HCT116 (cell line): Measurements from ENCODE around the gene TMEM81.

Experiments used
- CBX3 ChIP-seq: IDR thresholded peaks from 2 replicates; pipeline ENCODE4 v1.6.1; 2012; ENCODE audit warnings: low read depth
- CTCF ChIP-seq, 3 experiments: fragments of 200-600 bp in 1 of 3; sonication (generic) in 1 of 3; IDR thresholded peaks in 2 of 3; conservative IDR thresholded peaks in 1 of 3; 2 replicates each; pipeline ENCODE4 v1.5.1; 2012 to 2017; ENCODE audit warnings: low read depth in 2 of 3, low read length in 2 of 3, antibody characterized with exemption in 1 of 3, borderline replicate concordance in 1 of 3, control low read depth in 1 of 3, mild to moderate bottlenecking in 1 of 3, mixed read lengths in 1 of 3, mixed run types in 1 of 3, moderate library complexity in 1 of 3; ENCODE audit not compliant: insufficient read depth in 1 of 3
- ELF1 ChIP-seq: IDR thresholded peaks from 2 replicates; pipeline ENCODE4 v1.6.1; 2012; ENCODE audit warnings: low read depth, borderline replicate concordance
- EZH2 ChIP-seq: fragments of 200-600 bp; sonication (generic); IDR thresholded peaks from 2 replicates; pipeline ENCODE4 v1.6.1; 2017; ENCODE audit warnings: antibody characterized with exemption, mixed run types
- FOSL1 ChIP-seq: IDR thresholded peaks from 2 replicates; pipeline ENCODE4 v1.6.1; 2012; ENCODE audit warnings: low read depth
- JUND ChIP-seq: IDR thresholded peaks from 2 replicates; pipeline ENCODE4 v1.6.1; 2012
- MAX ChIP-seq: IDR thresholded peaks from 2 replicates; pipeline ENCODE4 v1.6.1; 2012
- POLR2A ChIP-seq: IDR thresholded peaks from 2 replicates; pipeline ENCODE4 v1.7.0; 2011; ENCODE audit warnings: borderline replicate concordance; ENCODE audit not compliant: insufficient read depth, insufficient read length; ENCODE audit errors: extremely low read depth
- POLR2AphosphoS5 ChIP-seq: IDR thresholded peaks from 2 replicates; pipeline ENCODE4 v1.6.1; 2011; ENCODE audit warnings: mild to moderate bottlenecking, low read depth, low read length, moderate library complexity
- RAD21 ChIP-seq: IDR thresholded peaks from 2 replicates; pipeline ENCODE4 v1.6.1; 2012; ENCODE audit warnings: low read depth, mild to moderate bottlenecking
- SIN3A ChIP-seq: IDR thresholded peaks from 2 replicates; pipeline ENCODE4 v1.6.1; 2012; ENCODE audit warnings: low read depth
- SRF ChIP-seq: IDR thresholded peaks from 2 replicates; pipeline ENCODE4 v1.6.1; 2012; ENCODE audit warnings: low read depth
- YY1 ChIP-seq: IDR thresholded peaks from 2 replicates; pipeline ENCODE4 v1.6.1; 2011; ENCODE audit warnings: low read length, low read depth, moderate library complexity, mild to moderate bottlenecking; ENCODE audit not compliant: insufficient replicate concordance; ENCODE audit errors: extremely low read depth
- ZNF274 ChIP-seq: fragments of 200-500 bp; sonication (Bioruptor generic); IDR thresholded peaks from 2 replicates; pipeline ENCODE4 v1.6.1; 2014; ENCODE audit warnings: mild to moderate bottlenecking, low read depth, low read length, inconsistent platforms

GRCh38 chr1:205084360-205084759, at the start of gene TMEM81:
- no peak for TF ChIP-seq EZH2
- TF ChIP-seq FOSL1: no peak
- TF ChIP-seq CTCF (IDR thresholded peaks at IDR 0.05 in 2 of 3, conservative IDR thresholded peaks at IDR 0.05 in 1 of 3; ENCODE audit: borderline replicate concordance in 1 of 3, insufficient read depth in 1 of 3, low read depth in 2 of 3, low read length in 2 of 3): no peak
- no peak for TF ChIP-seq JUND
- TF ChIP-seq POLR2AphosphoS5: no peak
- TF ChIP-seq ZNF274: no peak
- no peak for TF ChIP-seq ELF1
- no peak for TF ChIP-seq SRF
- TF ChIP-seq MAX: no peak
- no peak for TF ChIP-seq POLR2A
- TF ChIP-seq YY1: no peak
- no peak for TF ChIP-seq CBX3
- TF ChIP-seq RAD21: no peak
- no peak for TF ChIP-seq SIN3A
